Right atrium auricular region (tissue), 2 donors: ENCODE data around the gene ASTL. TPM values are rescaled to one million over a fixed set of nuclear protein-coding genes. Genes with fewer than 3 reads are reported as not detected.
"Not testable (repeated sequence)": the region's sequence is repeated elsewhere in the genome, so short reads cannot be mapped to it uniquely, and the experiment has no call there.

Experiments used
- DNase-seq: peaks from one replicate; pipeline ENCODE4 v3.0.0-alpha.2; 2019; ENCODE audit warnings: low spot score
- H3K27ac ChIP-seq, 2 donors: fragments of 200-600 bp; sonication (generic); 1 replicate in 1 of 2; 2 replicates in 1 of 2; pipeline ENCODE4 v1.5.1; 2016 to 2019
- H3K27me3 ChIP-seq, 2 donors: fragments of 200-600 bp; sonication (generic); one replicate each; pipeline versions ENCODE4 v1.5.1 to v1.6.0; 2017 to 2019
- H3K36me3 ChIP-seq: fragments of 200-600 bp; sonication (generic); one replicate; pipeline ENCODE4 v1.5.1; 2016
- H3K4me1 ChIP-seq, 2 donors: fragments of 200-600 bp; sonication (generic); one replicate each; pipeline versions ENCODE4 v1.5.1 to v1.6.0; 2017 to 2019
- H3K4me3 ChIP-seq, 2 donors: fragments of 200-600 bp; sonication (generic); 1 replicate in 1 of 2; 2 replicates in 1 of 2; pipeline ENCODE4 v1.5.1; 2017 to 2019; ENCODE audit warnings: mild to moderate bottlenecking in 1 of 2, moderate library complexity in 1 of 2
- H3K9me3 ChIP-seq, 2 donors: fragments of 200-600 bp; sonication (generic); one replicate each; pipeline ENCODE4 v1.5.1; 2019
- total RNA-seq, 2 donors: library from RNA; depleted of rRNA; stranded (reverse); fragments of >200 nt; gene quantifications; one replicate each; pipeline ENCODE4 v1.1.0, GENCODE V29; 2016
- TF ChIP-seq, protein P1 (sequence below), 2 donors: fragments of 200-600 bp; sonication (generic); IDR thresholded peaks; one replicate each; pipeline ENCODE4 v1.5.1; 2019; ENCODE audit warnings: antibody characterized with exemption in 2 of 2

ASTL gene
- total RNA-seq, 2 donors from 2014 or later, result not detected

DNA sequence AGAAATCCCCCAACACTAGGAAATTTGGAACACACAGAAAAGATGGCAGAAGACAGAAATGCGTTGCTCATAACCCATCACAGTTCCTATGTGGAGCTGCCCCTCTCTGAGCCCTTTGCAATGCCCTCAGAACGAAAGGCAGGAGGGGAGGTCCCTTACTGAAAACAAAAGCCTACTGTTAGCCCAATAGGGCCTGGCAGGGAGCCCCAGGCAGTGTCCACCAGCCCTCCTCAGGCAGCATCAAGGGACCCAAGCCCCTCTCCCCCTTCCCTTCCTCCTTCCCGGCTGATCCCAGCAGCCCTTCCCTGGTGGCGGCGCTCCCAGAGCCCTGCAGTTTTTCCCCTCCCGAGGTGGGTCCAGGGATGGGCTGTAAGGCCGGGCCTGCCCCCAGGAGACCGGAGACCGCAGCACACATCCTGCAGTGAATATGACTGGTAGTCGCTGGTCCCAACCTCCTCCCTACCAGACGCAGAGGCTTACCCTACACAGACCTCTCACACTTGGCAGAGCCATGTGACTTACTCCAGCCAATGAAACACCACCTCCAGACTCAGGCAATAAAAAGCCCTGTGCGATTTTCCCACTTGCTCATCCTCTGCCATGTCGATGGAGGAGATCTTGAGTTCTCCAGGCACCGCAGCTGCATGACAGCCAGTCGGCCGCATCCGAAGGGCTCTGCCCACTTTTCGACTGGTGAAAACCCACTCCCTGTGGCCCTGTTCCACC, 26.3 kb upstream of the ASTL start:
- no peak for DNase-seq
- Histone ChIP-seq H3K9me3 (no peaks in the 10 kb centered on the region), H3K4me1 (no peaks in the 10 kb centered on the region), H3K36me3 (no peaks in the 10 kb centered on the region), H3K4me3 (no peak overlapping the region), H3K27me3 (no peaks in the 10 kb centered on the region), H3K27ac (no peak overlapping the region)
- TF ChIP-seq, protein P1, sequence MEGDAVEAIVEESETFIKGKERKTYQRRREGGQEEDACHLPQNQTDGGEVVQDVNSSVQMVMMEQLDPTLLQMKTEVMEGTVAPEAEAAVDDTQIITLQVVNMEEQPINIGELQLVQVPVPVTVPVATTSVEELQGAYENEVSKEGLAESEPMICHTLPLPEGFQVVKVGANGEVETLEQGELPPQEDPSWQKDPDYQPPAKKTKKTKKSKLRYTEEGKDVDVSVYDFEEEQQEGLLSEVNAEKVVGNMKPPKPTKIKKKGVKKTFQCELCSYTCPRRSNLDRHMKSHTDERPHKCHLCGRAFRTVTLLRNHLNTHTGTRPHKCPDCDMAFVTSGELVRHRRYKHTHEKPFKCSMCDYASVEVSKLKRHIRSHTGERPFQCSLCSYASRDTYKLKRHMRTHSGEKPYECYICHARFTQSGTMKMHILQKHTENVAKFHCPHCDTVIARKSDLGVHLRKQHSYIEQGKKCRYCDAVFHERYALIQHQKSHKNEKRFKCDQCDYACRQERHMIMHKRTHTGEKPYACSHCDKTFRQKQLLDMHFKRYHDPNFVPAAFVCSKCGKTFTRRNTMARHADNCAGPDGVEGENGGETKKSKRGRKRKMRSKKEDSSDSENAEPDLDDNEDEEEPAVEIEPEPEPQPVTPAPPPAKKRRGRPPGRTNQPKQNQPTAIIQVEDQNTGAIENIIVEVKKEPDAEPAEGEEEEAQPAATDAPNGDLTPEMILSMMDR (IDR thresholded peaks at IDR 0.05), result no peak

DNA sequence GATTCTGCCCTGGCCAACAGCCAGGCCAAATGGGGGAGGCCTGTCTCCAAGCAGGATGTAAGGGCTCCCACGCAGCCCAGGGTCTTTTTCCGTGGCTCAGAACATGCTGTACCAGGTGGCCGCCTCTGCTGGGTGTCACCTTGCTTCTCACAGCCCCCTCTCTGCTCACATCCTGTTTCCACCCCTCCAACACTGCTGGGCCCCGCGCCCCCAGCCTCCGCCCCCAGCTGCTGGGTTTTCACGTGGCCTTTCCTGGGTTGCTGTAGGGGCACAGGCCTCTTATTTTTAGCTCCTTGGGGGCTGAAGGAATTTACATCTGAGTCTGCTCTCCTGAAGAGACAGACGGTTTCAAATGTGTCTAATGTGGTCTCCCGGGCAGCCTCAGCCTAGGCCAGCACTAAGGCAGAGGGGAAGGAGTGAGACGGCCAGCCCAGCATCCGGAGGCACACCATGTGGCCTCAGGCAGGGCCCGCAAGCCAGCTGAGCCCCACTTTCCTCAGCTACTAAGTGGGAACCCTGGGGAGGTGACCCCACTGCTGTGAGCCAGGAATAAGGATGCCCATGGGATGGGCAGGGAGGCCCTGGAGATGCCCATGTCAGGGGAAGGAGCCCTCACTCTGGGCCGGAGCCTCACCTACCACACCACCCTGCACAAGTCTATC, 25.6 kb upstream of the ASTL start:
- Histone ChIP-seq H3K36me3 (no peaks in the 10 kb centered on the region), H3K27ac (no peak overlapping the region), H3K4me3 (no peak overlapping the region), H3K9me3 (no peaks in the 10 kb centered on the region), H3K4me1 (no peaks in the 10 kb centered on the region), H3K27me3 (no peaks in the 10 kb centered on the region)
- TF ChIP-seq, protein P1 (IDR thresholded peaks at IDR 0.05), result no peak
- no peak for DNase-seq

DNA sequence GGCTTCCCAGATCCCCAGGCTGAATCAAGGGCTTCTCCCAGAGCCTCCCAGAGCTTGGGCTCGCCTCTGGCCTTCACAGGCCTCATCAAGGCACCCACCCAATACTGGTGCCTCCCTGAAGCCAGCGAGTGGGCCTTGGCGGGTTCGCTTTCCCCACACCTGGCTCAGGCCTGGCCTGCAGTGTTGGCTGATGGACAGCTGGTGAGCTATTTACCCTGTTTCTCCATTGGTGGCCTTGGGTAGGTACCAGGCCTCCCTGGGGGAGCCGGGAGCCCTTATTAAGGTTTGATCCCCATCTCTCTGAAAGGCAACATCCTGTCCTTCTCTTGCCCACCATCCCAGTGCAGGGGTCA, 25.1 kb upstream of the ASTL start:
- H3K9me3 ChIP-seq, result no peaks in the 10 kb centered on the region
- no peaks in the 10 kb centered on the region for H3K27me3 ChIP-seq
- no peaks in the 10 kb centered on the region for H3K4me1 ChIP-seq
- TF ChIP-seq, protein P1 (IDR thresholded peaks at IDR 0.05), result no peak
- H3K36me3 ChIP-seq, result no peaks in the 10 kb centered on the region
- H3K27ac ChIP-seq, result no peak overlapping the region
- H3K4me3 ChIP-seq, result no peak overlapping the region
- DNase-seq, result no peak

DNA sequence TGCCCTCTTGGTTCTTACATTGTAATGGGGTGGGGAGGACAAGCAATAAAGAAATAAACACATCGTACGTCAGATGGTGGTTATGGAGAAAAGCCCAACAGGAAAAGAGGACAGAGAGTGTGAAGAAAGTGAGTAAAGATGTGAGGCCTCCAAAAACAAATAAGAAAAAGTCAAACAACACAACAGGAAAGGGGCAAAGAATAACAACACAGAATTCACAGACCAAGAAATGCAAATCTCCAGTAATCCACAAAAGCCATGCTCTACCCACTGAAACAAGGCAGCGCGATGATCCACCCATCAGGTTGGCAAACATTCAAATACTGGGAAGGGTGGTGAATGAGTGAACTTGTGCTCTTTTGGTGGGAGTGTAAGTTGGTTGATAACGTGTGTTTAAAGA, 23.6 kb upstream of the ASTL start:
- DNase-seq, result no peak
- Histone ChIP-seq H3K27ac (no peak overlapping the region), H3K36me3 (no peaks in the 10 kb centered on the region), H3K9me3 (no peaks in the 10 kb centered on the region), H3K27me3 (no peaks in the 10 kb centered on the region), H3K4me1 (no peaks in the 10 kb centered on the region), H3K4me3 (no peak overlapping the region)
- TF ChIP-seq, protein P1 (IDR thresholded peaks at IDR 0.05), result no peak

DNA sequence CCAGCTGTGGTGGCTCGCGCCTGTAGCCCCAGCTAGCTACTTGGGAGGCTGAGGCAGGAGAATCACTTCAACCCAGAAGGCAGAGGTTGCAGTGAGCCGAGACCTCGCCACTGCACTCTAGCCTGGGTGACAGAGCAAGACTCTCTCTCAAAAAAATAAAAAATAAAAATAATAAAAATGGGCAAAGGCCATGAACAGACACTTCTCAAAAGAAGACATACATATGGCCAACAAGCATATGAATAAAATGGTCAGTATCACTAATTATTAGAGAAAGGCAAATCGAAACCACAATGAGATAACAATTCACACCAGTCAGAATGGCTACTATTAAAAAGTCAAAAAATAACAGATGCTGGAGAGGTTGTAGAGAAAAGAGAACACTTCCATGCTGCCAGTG, 22.1 kb upstream of the ASTL start:
- DNase-seq, H3K36me3 ChIP-seq, H3K27me3 ChIP-seq, H3K27ac ChIP-seq, H3K9me3 ChIP-seq, H3K4me1 ChIP-seq, H3K4me3 ChIP-seq: not testable (repeated sequence)

DNA sequence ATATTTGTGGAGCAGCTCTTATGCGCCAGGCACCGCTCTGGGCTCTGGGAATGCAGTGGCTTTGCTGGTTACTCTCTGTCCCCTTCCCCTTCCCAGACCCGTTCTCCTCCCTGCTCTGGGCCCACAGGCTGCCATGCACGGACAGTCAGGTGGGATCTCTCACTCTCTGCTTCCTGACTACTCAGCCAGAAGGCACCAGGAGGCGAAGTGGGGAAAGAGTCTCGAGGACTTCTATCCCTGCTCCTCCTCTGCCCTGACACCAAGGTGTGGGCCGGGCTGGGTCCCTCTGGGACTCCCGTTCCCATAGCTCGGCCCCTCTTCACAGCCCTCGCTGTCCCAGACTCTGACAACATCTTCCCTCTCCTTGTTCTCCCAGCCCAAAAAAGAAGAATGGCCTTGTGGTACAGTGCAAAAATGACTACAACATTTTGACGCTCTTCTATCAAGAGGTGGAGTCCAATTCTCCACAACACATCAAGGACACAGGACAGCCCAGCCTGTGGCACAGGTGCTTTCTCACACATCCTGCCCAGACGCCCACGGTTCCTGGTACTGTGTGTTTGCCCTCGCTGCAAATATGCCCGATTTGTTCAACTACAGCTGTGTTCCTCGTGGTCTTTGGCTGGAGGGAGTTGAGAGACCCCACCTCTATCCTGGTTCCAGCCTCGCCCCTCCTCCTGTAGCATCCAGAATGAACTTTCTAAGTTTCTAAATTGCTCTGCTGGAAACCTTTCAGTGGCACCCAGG, 21.0 kb upstream of the ASTL start:
- Histone ChIP-seq H3K9me3 (no peaks in the 10 kb centered on the region), H3K4me1 (no peaks in the 10 kb centered on the region), H3K36me3 (no peaks in the 10 kb centered on the region), H3K27me3 (no peaks in the 10 kb centered on the region), H3K27ac (no peak overlapping the region), H3K4me3 (no peak overlapping the region)
- TF ChIP-seq, protein P1 (IDR thresholded peaks at IDR 0.05), result no peak
- no peak for DNase-seq
